HEK293 (cell line): Measurements from ENCODE around the gene TMEM91.

Source experiments
- KLF16 ChIP-seq: fragments of 450-650 bp; formaldehyde crosslinking; IDR thresholded peaks from 2 replicates; pipeline ENCODE4 v1.5.1; 2017; ENCODE audit warnings: missing biosample characterization, missing genetic modification characterization
- ZBTB49 ChIP-seq: fragments of 450-650 bp; formaldehyde crosslinking; IDR thresholded peaks from 2 replicates; pipeline ENCODE4 v1.5.1; 2016; ENCODE audit warnings: missing biosample characterization, missing genetic modification characterization, low read depth
- ZNF10 ChIP-seq: fragments of 450-650 bp; formaldehyde crosslinking; IDR thresholded peaks from 2 replicates; pipeline ENCODE4 v1.5.1; 2017; ENCODE audit warnings: missing biosample characterization, missing genetic modification characterization
- ZNF184 ChIP-seq: fragments of 450-650 bp; IDR thresholded peaks from 2 replicates; pipeline ENCODE4 v1.5.1; 2018; ENCODE audit warnings: missing biosample characterization, mild to moderate bottlenecking, missing genetic modification characterization
- TF ChIP-seq, protein P1 (sequence below): fragments of 450-650 bp; formaldehyde crosslinking; IDR thresholded peaks from 2 replicates; pipeline ENCODE4 v1.5.1; 2016; ENCODE audit warnings: missing biosample characterization, missing genetic modification characterization

GRCh38 chr19:41384351-41384750 is 8.0 kb downstream of the TMEM91 start:
- no peak for TF ChIP-seq KLF16 (tag by site-specific recombination)
- TF ChIP-seq ZBTB49 (tag by site-specific recombination): no peak
- TF ChIP-seq, protein P1, sequence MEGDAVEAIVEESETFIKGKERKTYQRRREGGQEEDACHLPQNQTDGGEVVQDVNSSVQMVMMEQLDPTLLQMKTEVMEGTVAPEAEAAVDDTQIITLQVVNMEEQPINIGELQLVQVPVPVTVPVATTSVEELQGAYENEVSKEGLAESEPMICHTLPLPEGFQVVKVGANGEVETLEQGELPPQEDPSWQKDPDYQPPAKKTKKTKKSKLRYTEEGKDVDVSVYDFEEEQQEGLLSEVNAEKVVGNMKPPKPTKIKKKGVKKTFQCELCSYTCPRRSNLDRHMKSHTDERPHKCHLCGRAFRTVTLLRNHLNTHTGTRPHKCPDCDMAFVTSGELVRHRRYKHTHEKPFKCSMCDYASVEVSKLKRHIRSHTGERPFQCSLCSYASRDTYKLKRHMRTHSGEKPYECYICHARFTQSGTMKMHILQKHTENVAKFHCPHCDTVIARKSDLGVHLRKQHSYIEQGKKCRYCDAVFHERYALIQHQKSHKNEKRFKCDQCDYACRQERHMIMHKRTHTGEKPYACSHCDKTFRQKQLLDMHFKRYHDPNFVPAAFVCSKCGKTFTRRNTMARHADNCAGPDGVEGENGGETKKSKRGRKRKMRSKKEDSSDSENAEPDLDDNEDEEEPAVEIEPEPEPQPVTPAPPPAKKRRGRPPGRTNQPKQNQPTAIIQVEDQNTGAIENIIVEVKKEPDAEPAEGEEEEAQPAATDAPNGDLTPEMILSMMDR (tag by site-specific recombination): no peak
- TF ChIP-seq ZNF184 (tag by site-specific recombination): no peak
- no peak for TF ChIP-seq ZNF10
